SJCRH30 (cell line): ENCODE results near the gene RYR2. TPM values are rescaled to one million over a fixed set of nuclear protein-coding genes. Genes with fewer than 3 reads are reported as not detected.
A peak's percentile ranks its signal among the peaks of the same experiment; 100 is the strongest.
"Not testable (repeated sequence)": the region's sequence is repeated elsewhere in the genome, so short reads cannot be mapped to it uniquely, and the experiment has no call there.

Source experiments
- DNase-seq, 2 experiments: peaks; one replicate each; pipeline ENCODE4 v3.0.0-alpha.2; 2015 to 2020
- H3K27ac ChIP-seq: fragments of 250-450 bp; sonication (Bioruptor Pico); 2 replicates; pipeline ENCODE4 v1.5.1; 2020; ENCODE audit warnings: mild to moderate bottlenecking, moderate library complexity
- H3K27me3 ChIP-seq: fragments of 250-450 bp; sonication (Bioruptor Pico); 2 replicates; pipeline ENCODE4 v1.5.1; 2020; ENCODE audit warnings: mild to moderate bottlenecking, moderate library complexity
- H3K36me3 ChIP-seq: fragments of 250-450 bp; sonication (Bioruptor Pico); 2 replicates; pipeline ENCODE4 v1.5.1; 2020; ENCODE audit warnings: mild to moderate bottlenecking, moderate library complexity
- H3K4me1 ChIP-seq: fragments of 250-450 bp; sonication (Bioruptor Pico); 2 replicates; pipeline ENCODE4 v1.5.1; 2020; ENCODE audit warnings: mild to moderate bottlenecking, moderate library complexity
- H3K4me3 ChIP-seq: fragments of 250-450 bp; sonication (Bioruptor Pico); 2 replicates; pipeline ENCODE4 v1.5.1; 2020; ENCODE audit warnings: mild to moderate bottlenecking, moderate library complexity
- H3K9me3 ChIP-seq: fragments of 250-450 bp; sonication (Bioruptor Pico); replicated peaks from 2 replicates; pipeline ENCODE4 v1.5.1; 2020; ENCODE audit warnings: mild to moderate bottlenecking, moderate library complexity
- total RNA-seq: library from RNA; depleted of rRNA; stranded (reverse); fragments of >200 nt; shearing (Covaris generic); gene quantifications from 2 replicates; pipeline ENCODE4 v1.2.3, GENCODE V29; 2014

Gene RYR2
- total RNA-seq, 1 experiment from 2014 or later, result 1.3 TPM

GRCh38 chr1:237358555-237358954 is 316.6 kb downstream of the RYR2 start:
- Histone ChIP-seq H3K4me3 (no peak overlapping the region), H3K27ac (no peak overlapping the region), H3K27me3 (no peaks in the 10 kb centered on the region), H3K36me3 (no peaks in the 10 kb centered on the region), H3K9me3 (no peaks in the 10 kb centered on the region), H3K4me1 (no peaks in the 10 kb centered on the region)
- no peak for DNase-seq

- Histone ChIP-seq H3K4me1 (no peaks in the 10 kb centered on the region), H3K27ac (no peak overlapping the region), H3K4me3 (no peak overlapping the region), H3K9me3 (no peaks in the 10 kb centered on the region), H3K27me3 (no peaks in the 10 kb centered on the region), H3K36me3 (no peaks in the 10 kb centered on the region)
- DNase-seq, result no peak
Measured at GRCh38 chr1:237367758-237368157, 325.8 kb downstream of the RYR2 start.

DNA sequence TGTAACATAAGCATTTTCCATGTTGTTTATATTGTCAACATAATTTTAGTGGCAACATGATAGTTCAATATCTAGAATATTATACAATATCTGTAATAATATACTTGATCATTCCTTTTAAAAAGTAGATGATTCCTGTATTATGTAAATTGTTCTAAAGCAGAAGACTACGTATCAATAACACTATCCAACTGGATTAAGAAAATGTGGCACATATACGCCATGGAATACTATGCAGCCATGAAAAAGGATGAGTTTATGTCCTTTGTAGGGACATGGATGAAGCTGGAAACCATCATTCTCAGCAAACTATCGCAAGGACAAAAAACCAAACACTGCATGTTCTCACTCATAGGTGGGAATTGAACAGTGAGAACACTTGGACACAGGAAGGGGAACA is 329.5 kb downstream of the RYR2 start:
- H3K9me3 ChIP-seq, DNase-seq, H3K4me3 ChIP-seq, H3K27me3 ChIP-seq, H3K27ac ChIP-seq, H3K36me3 ChIP-seq, H3K4me1 ChIP-seq: not testable (repeated sequence)

GRCh38 chr1:237383791-237384190 is 341.8 kb downstream of the RYR2 start:
- DNase-seq, result peak in 1 of 2 experiments; percentile 5

DNA sequence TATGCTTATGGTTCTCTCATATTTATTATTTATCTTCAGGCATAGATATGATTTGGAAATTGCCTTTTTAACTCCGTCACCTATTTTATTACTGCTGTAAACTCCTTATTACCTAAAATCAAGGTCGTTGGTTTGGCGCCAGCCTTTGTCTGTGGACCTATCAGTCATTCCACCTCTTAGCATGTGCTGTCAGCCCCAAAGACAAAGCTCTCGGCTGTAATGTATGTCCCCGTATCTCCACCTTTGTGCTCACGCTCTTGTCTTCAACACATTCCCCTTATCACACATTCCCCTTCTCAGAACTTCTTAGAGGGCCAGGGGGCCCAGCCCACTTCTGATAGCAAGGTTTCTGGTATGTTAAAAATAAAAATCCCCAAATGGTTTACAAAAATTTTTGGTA is 342.2 kb downstream of the RYR2 start:
- no peaks in the 10 kb centered on the region for H3K27me3 ChIP-seq
- H3K4me3 ChIP-seq, result no peak overlapping the region
- no peaks in the 10 kb centered on the region for H3K4me1 ChIP-seq
- H3K9me3 ChIP-seq, result no peaks in the 10 kb centered on the region
- no peak overlapping the region for H3K27ac ChIP-seq
- no peaks in the 10 kb centered on the region for H3K36me3 ChIP-seq
- no peak for DNase-seq

More at GRCh38 chr1:237383791-237384190, 341.8 kb downstream of the RYR2 start:
- Histone ChIP-seq H3K27ac (no peak overlapping the region), H3K27me3 (no peaks in the 10 kb centered on the region), H3K9me3 (no peaks in the 10 kb centered on the region), H3K4me1 (no peaks in the 10 kb centered on the region), H3K36me3 (no peaks in the 10 kb centered on the region), H3K4me3 (no peak overlapping the region)

DNA sequence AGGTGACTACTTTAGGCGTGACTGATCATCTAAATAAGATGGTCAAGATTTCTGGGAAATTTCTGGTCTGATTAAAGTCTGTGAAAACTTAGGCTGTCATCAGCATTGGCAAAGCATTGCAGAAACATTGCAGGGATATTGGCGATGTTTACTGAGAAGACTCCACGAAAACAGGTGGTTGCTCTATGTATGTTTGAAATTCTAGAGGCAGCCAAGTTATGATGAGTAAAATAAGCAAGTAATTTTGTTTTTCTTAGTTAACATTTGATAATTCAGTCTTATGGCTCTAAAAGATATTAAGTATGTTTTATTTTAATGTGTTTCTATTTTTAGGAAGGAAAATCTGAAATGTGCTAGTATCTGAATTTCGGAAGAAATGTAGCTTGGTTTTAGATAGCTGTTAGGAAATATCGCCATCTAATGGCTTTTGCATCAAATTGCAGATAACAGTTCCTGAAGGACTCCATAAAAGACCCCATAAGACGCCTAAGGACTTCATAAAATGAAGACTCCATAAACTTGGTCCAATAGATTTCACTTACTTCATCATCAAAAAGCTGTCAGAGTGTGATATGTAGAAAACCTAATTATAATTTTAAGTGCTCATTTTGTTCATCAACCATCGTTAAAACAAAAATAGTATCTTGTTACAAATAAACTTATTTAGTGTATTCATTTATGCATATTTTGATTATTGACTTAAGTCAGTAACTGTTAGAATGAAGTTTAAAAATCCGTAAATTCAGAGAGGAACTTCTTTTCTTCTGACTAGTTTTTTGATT is 344.6 kb downstream of the RYR2 start:
- Histone ChIP-seq H3K4me3 (no peak overlapping the region), H3K36me3 (no peaks in the 10 kb centered on the region), H3K27ac (no peak overlapping the region), H3K4me1 (no peaks in the 10 kb centered on the region), H3K27me3 (no peaks in the 10 kb centered on the region), H3K9me3 (no peaks in the 10 kb centered on the region)
- DNase-seq, result peak in 1 of 2 experiments; percentile 52

DNA sequence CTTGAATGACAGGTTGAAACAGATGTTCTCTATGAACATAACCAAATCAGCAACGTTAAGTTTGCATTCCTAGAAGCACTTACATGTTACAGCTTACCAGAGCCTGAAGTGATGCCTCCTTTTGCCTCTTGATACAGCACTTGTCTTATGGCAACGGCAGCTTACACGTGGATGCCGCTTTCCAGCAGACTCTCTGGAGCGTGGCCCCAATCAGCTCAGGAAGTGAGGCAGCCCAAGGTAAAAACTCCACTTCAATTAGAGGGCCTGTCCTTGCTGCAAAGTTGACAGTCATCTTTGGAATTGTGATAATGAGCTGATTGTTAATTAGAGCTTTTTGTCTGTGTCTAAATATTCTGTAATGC is 345.1 kb downstream of the RYR2 start:
- H3K4me1 ChIP-seq, result no peaks in the 10 kb centered on the region
- H3K36me3 ChIP-seq, result no peaks in the 10 kb centered on the region
- DNase-seq, result peak in 1 of 2 experiments; percentile 3
- no peaks in the 10 kb centered on the region for H3K9me3 ChIP-seq
- H3K27me3 ChIP-seq, result no peaks in the 10 kb centered on the region
- H3K27ac ChIP-seq, result no peak overlapping the region
- H3K4me3 ChIP-seq, result no peak overlapping the region

DNA sequence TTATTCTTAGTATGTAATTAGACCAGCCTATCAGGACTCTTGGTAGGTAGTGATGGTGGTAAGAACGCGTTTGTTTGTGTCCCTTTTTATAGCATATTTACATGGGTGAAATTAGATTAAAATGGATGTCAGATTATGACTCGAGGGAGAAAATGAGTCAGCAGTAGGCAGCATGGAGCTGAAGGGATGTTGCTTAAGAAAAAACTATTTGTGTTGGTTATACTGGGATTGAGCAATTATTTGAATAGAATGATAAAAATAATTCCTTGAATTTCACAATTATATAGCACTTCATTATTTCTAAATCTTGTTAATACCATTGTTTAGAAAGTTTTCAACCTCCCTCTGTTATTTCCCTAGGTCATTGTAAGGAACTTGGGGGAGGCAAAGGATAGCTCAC is 348.8 kb downstream of the RYR2 start:
- no peak for DNase-seq
- Histone ChIP-seq H3K9me3 (no peaks in the 10 kb centered on the region), H3K4me1 (no peaks in the 10 kb centered on the region)

DNA sequence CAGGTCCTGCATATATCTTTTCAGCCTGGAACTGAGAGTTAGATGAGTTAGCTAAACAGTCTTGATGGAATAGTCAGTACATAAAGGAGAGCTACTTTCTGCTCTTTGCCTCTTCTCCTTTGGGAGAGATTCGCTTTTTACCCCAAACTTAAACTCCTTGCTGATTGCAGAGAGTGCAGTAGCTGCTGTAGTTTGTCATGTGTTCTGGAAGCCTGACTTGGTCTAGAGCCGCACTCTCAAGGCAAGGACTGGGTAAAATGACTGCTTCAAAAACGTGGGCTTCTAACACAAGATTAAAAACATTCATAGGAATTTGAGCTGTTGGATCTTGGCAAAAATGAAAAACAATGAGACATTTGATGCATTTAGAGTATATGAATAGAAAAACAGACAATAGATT is 351.6 kb downstream of the RYR2 start:
- no peaks in the 10 kb centered on the region for H3K9me3 ChIP-seq
- DNase-seq, result no peak
- H3K36me3 ChIP-seq, result no peaks in the 10 kb centered on the region
- H3K4me3 ChIP-seq, result no peak overlapping the region
- H3K27me3 ChIP-seq, result no peaks in the 10 kb centered on the region
- no peak overlapping the region for H3K27ac ChIP-seq
- no peaks in the 10 kb centered on the region for H3K4me1 ChIP-seq

More for the DNA sequence above, 348.8 kb downstream of the RYR2 start:
- no peak overlapping the region for H3K4me3 ChIP-seq
- no peak overlapping the region for H3K27ac ChIP-seq
- H3K27me3 ChIP-seq, result no peaks in the 10 kb centered on the region
- H3K36me3 ChIP-seq, result no peaks in the 10 kb centered on the region

GRCh38 chr1:237394281-237394680 is 352.3 kb downstream of the RYR2 start:
- Histone ChIP-seq H3K36me3 (no peaks in the 10 kb centered on the region), H3K9me3 (no peaks in the 10 kb centered on the region), H3K4me3 (no peak overlapping the region), H3K27ac (no peak overlapping the region), H3K4me1 (no peaks in the 10 kb centered on the region), H3K27me3 (no peaks in the 10 kb centered on the region)
- no peak for DNase-seq

- Histone ChIP-seq H3K4me3 (no peak overlapping the region), H3K4me1 (0 out of 2 replicates have a peak, but pooled peaks cover 1% of the 10 kb centered on the region), H3K36me3 (no peaks in the 10 kb centered on the region), H3K9me3 (no peaks in the 10 kb centered on the region), H3K27me3 (no peaks in the 10 kb centered on the region), H3K27ac (no peak overlapping the region)
- DNase-seq, result no peak
Measured at GRCh38 chr1:237396426-237396825, 354.4 kb downstream of the RYR2 start.

DNA sequence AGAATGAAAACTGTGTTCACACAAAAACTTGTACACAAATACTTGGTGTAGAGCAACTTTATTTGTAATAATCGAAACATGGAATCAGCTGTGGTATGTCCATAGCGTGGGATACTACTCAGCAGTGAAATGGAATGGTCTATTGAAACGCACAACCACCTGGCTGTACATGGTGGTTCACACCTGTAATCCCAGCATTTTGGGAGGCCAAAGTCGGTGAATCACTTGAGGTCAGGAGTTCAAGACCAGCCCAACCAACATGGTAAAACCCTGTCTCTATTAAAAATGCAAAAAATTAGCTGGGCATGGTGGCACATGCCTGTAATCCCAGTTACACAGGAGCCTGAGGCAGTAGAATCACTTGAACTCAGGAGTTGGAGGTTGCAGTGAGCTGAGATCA is 356.8 kb downstream of the RYR2 start:
- Histone ChIP-seq H3K9me3 (no peaks in the 10 kb centered on the region), H3K4me3 (no peak overlapping the region), H3K27ac (no peak overlapping the region), H3K36me3 (no peaks in the 10 kb centered on the region), H3K27me3 (no peaks in the 10 kb centered on the region), H3K4me1 (0 out of 2 replicates have a peak, but pooled peaks cover 3% of the 10 kb centered on the region)
- no peak for DNase-seq

GRCh38 chr1:237405912-237406311 is 363.9 kb downstream of the RYR2 start:
- DNase-seq, result no peak
- H3K4me3 ChIP-seq, result no peak overlapping the region
- no peaks in the 10 kb centered on the region for H3K36me3 ChIP-seq
- no peak overlapping the region for H3K27ac ChIP-seq
- no peaks in the 10 kb centered on the region for H3K9me3 ChIP-seq
- H3K4me1 ChIP-seq, result 0 out of 2 replicates have a peak, but pooled peaks cover 3% of the 10 kb centered on the region
- H3K27me3 ChIP-seq, result no peaks in the 10 kb centered on the region

GRCh38 chr1:237411621-237412020 is 369.6 kb downstream of the RYR2 start:
- H3K4me1 ChIP-seq, result no peaks in the 10 kb centered on the region
- H3K4me3 ChIP-seq, result no peak overlapping the region
- no peaks in the 10 kb centered on the region for H3K27me3 ChIP-seq
- H3K27ac ChIP-seq, result no peak overlapping the region
- no peak for DNase-seq
- no peaks in the 10 kb centered on the region for H3K36me3 ChIP-seq
- no peaks in the 10 kb centered on the region for H3K9me3 ChIP-seq

- Histone ChIP-seq H3K27me3 (no peaks in the 10 kb centered on the region), H3K4me1 (no peaks in the 10 kb centered on the region), H3K36me3 (no peaks in the 10 kb centered on the region), H3K9me3 (no peaks in the 10 kb centered on the region), H3K4me3 (no peak overlapping the region), H3K27ac (no peak overlapping the region)
- DNase-seq, result no peak
Measured at GRCh38 chr1:237416924-237417655, 375.1 kb downstream of the RYR2 start.
